Endothelial cell (in vitro differentiated cells): ENCODE data around the gene HSBP1. TPM values are rescaled to one million over a fixed set of nuclear protein-coding genes. Genes with fewer than 3 reads are reported as not detected.

ENCODE experiments used
- DNase-seq: peaks from one replicate; pipeline ENCODE4 v3.0.0; 2021; ENCODE audit warnings: low spot score
- H3K27ac Mint-ChIP-seq: one replicate; pipeline ENCODE4 v1.8.0; 2021; ENCODE audit warnings: mixed read lengths, inconsistent platforms; ENCODE audit not compliant: unreplicated experiment
- H3K27me3 Mint-ChIP-seq: one replicate; pipeline ENCODE4 v1.8.0; 2021; ENCODE audit warnings: mild to moderate bottlenecking, moderate library complexity, mixed read lengths, inconsistent platforms; ENCODE audit not compliant: unreplicated experiment
- H3K36me3 Mint-ChIP-seq: one replicate; pipeline ENCODE4 v1.8.0; 2021; ENCODE audit warnings: mild to moderate bottlenecking, low read depth, mixed read lengths, inconsistent platforms; ENCODE audit not compliant: unreplicated experiment
- H3K4me1 Mint-ChIP-seq: one replicate; pipeline ENCODE4 v1.8.0; 2021; ENCODE audit warnings: mild to moderate bottlenecking, mixed read lengths, inconsistent platforms; ENCODE audit not compliant: unreplicated experiment
- H3K4me3 Mint-ChIP-seq: one replicate; pipeline ENCODE4 v1.8.0; 2021; ENCODE audit warnings: mild to moderate bottlenecking, mixed read lengths, inconsistent platforms; ENCODE audit not compliant: unreplicated experiment
- H3K9me3 Mint-ChIP-seq: one replicate; pipeline ENCODE4 v1.8.0; 2021; ENCODE audit warnings: mixed read lengths, inconsistent platforms; ENCODE audit not compliant: unreplicated experiment
- total RNA-seq: library from RNA; stranded (reverse); fragmentation: NEBNext Ultra II Directional; extraction: Animal tissue kit (Norgen Biotek cat#: 25700); gene quantifications from one replicate; pipeline ENCODE4 v1.2.1, GENCODE V29; 2021; ENCODE audit not compliant: unreplicated experiment
- TF ChIP-seq, protein P1 (sequence below): fragments of 200-600 bp; sonication (generic); IDR thresholded peaks from one replicate; pipeline ENCODE4 v1.5.0; 2021; ENCODE audit warnings: antibody characterized with exemption; ENCODE audit not compliant: unreplicated experiment

HSBP1 gene
- total RNA-seq, 1 donor from 2014 or later = 215 TPM

DNA sequence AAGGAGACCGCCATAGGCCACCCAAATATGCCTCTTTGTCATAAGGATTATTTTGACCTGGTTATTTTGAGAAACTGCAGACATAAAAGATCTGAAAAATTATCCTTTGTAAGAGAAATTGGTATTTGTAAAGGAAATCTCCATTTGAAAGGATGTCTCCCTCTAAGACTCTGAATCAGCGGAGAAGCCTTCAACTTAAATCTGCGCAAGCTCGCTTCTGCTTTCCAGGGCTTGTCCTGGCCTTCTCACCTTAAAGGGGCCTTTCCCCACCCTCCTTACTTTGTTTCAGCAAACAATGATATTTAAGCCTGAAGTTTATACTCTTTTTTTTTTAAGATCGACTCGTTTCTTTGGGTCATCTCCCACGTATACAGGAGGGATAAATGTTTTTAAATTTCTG lies 34.5 kb downstream of the HSBP1 start:
- TF ChIP-seq, protein P1, sequence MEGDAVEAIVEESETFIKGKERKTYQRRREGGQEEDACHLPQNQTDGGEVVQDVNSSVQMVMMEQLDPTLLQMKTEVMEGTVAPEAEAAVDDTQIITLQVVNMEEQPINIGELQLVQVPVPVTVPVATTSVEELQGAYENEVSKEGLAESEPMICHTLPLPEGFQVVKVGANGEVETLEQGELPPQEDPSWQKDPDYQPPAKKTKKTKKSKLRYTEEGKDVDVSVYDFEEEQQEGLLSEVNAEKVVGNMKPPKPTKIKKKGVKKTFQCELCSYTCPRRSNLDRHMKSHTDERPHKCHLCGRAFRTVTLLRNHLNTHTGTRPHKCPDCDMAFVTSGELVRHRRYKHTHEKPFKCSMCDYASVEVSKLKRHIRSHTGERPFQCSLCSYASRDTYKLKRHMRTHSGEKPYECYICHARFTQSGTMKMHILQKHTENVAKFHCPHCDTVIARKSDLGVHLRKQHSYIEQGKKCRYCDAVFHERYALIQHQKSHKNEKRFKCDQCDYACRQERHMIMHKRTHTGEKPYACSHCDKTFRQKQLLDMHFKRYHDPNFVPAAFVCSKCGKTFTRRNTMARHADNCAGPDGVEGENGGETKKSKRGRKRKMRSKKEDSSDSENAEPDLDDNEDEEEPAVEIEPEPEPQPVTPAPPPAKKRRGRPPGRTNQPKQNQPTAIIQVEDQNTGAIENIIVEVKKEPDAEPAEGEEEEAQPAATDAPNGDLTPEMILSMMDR = no peak
- Mint-ChIP-seq H3K27me3 (peaks cover 2% of the 10 kb centered on the region), H3K27ac (no peak overlapping the region), H3K4me3 (no peak overlapping the region), H3K36me3 (no peaks in the 10 kb centered on the region), H3K4me1 (peaks cover 5% of the 10 kb centered on the region), H3K9me3 (no peaks in the 10 kb centered on the region)
- no peak for DNase-seq

DNA sequence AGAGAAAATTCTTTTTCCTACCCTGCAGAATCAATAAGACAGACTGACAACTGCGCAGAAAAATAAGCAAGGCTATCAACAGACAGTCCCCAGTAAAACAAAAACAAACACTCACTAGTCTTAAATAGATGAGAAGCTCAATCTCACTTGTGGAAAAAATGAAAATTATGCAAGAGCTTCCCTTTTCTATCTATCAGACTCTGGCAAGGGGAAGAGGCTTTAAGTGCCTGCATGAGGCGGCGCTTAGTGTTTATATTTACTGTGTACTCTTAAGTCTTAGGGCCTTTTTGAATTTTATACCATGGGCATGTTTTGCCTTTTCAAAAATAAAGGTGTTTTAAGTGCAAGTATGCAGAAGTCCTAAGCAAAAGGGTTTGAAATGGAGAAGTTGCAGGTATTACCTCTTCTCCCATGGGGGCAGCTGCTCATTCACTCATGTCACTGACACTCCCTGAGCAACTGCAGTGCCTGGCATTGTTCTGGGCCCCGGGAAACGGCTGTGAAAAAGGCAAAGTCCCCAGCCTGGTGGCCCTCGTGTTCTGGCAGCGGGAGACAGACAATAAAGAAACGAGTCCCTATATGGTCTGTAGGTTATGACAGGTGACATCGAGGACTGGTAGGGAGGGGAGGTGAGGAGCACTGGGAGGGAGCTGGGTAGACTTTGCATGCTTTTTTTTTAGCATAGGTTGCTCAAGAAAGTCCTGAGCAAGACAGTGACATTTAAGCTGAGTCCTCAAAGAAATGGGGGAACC lies 35.2 kb downstream of the HSBP1 start:
- Mint-ChIP-seq H3K27ac (no peak overlapping the region), H3K27me3 (peaks cover 2% of the 10 kb centered on the region), H3K4me1 (peaks cover 11% of the 10 kb centered on the region)

DNA sequence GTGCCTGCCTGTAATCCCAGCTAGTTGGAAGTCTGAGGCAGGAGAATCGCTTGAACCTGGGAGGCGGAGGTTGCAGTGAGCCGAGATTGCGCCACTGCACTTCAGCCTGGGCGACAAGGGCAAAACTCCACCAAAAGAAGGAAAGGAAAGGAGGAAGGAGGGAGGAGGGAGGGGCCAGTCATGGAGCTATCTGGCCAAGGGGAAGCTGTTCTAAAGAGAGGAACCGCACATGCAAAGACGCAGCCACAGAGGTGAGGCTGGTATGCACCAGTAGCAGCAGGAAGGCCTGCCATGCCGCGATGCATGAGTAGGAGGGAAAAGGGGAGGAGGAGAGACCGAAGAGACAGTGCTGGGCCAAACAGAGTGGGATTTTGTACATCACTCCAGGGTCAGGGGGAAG lies 35.9 kb downstream of the HSBP1 start:
- no peak for DNase-seq
- no peak overlapping the region for H3K4me3 Mint-ChIP-seq

More for the DNA sequence above, 35.2 kb downstream of the HSBP1 start:
- no peaks in the 10 kb centered on the region for H3K9me3 Mint-ChIP-seq
- no peaks in the 10 kb centered on the region for H3K36me3 Mint-ChIP-seq
- no peak for DNase-seq
- TF ChIP-seq, protein P1 = no peak
- no peak overlapping the region for H3K4me3 Mint-ChIP-seq

DNA sequence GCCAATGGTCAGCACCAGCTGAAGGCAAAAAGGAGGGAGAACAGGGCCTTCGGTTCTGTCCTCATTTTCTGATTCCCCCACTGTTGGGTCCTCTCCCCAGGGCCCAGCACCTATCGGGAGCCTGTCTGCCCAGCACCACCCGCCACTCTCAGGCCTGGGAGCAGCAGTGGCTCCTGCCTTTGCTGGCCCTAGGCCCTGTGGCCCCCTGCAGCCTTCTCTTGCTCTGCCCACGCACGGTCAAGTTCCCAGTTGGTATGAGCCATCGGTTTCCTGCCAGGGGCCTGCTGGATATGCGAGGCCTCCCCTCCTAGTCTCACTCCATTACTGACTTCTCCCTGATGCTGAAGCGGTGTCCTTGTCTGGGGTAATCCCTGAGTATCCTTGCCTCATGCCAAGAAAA lies 37.5 kb downstream of the HSBP1 start:
- no peak for DNase-seq
- H3K4me1 Mint-ChIP-seq = peaks cover 12% of the 10 kb centered on the region
- no peaks in the 10 kb centered on the region for H3K36me3 Mint-ChIP-seq
- H3K27me3 Mint-ChIP-seq = peaks cover 2% of the 10 kb centered on the region
- TF ChIP-seq, protein P1 = no peak
- H3K4me3 Mint-ChIP-seq = no peak overlapping the region
- H3K27ac Mint-ChIP-seq = no peak overlapping the region
- no peaks in the 10 kb centered on the region for H3K9me3 Mint-ChIP-seq

More for the DNA sequence above, 35.9 kb downstream of the HSBP1 start:
- H3K27me3 Mint-ChIP-seq = peaks cover 2% of the 10 kb centered on the region
- TF ChIP-seq, protein P1 = no peak
- H3K4me1 Mint-ChIP-seq = peaks cover 12% of the 10 kb centered on the region
- H3K9me3 Mint-ChIP-seq = no peaks in the 10 kb centered on the region
- H3K36me3 Mint-ChIP-seq = no peaks in the 10 kb centered on the region
- H3K27ac Mint-ChIP-seq = no peak overlapping the region

DNA sequence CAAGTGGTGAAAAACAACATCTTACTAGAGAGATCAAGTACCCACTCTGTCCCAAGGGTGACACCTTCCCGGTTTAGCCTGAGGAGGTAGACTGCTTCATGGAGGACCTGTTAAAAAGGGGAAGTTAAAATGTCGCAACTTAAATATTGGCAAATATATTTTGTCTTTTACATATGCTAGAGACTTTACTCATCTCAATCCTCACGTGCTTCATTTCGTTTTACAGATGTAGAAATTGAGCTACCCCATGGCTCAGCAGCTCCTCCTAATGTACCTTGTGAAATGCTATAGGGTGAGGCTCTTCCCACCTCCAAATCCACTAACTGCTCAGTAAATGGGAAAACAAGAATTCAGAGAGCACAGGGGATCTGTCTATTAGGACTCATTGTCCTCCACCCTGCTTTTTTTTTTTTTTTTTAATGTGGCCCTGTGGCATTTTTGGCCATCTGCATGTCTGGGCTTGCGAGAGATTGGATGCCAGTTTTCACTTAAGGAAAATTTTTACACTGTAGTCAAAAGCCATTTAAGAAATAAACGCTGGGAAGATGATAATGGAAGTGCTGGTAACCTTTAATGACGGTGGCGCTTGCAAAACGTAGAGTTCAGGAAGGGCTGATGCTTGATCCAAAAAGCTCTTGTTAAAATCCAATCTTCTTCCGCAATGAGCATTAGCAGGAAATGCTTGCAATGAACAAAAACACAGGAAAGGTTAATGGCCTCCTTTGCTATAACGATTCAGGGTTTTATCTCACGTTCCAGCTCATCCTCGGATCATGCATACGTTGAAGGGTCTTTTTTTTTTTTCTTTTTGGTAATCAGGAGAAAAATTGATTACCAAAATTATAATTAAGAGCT lies 39.8 kb downstream of the HSBP1 start:
- Mint-ChIP-seq H3K27ac (no peak overlapping the region), H3K4me3 (no peak overlapping the region), H3K36me3 (no peaks in the 10 kb centered on the region), H3K9me3 (no peaks in the 10 kb centered on the region), H3K4me1 (peaks cover 12% of the 10 kb centered on the region), H3K27me3 (peaks cover 2% of the 10 kb centered on the region)
- TF ChIP-seq, protein P1 = no peak
- DNase-seq = no peak
